SJSA1 (cell line): Measurements from ENCODE around the gene MRTFA. TPM values are rescaled to one million over a fixed set of nuclear protein-coding genes. Genes with fewer than 3 reads are reported as not detected.
A peak's percentile ranks its signal among the peaks of the same experiment; 100 is the strongest.

Experiments used
- DNase-seq, 2 experiments: peaks; one replicate each; pipeline ENCODE4 v3.0.0-alpha.2; 2015 to 2020; ENCODE audit warnings: low spot score in 2 of 2, low read depth in 1 of 2
- H3K27ac ChIP-seq: fragments of 250-450 bp; sonication (Bioruptor Pico); 2 replicates; pipeline ENCODE4 v1.5.1; 2020; ENCODE audit warnings: mild to moderate bottlenecking, moderate library complexity
- H3K27me3 ChIP-seq: fragments of 250-450 bp; sonication (Bioruptor Pico); replicated peaks from 2 replicates; pipeline ENCODE4 v1.5.1; 2020; ENCODE audit warnings: mild to moderate bottlenecking, moderate library complexity
- H3K36me3 ChIP-seq: fragments of 250-450 bp; sonication (Bioruptor Pico); 2 replicates; pipeline ENCODE4 v1.5.1; 2020; ENCODE audit warnings: mild to moderate bottlenecking
- H3K4me1 ChIP-seq: fragments of 250-450 bp; sonication (Bioruptor Pico); replicated peaks from 2 replicates; pipeline ENCODE4 v1.6.1; 2021; ENCODE audit warnings: mild to moderate bottlenecking
- H3K4me3 ChIP-seq: fragments of 250-450 bp; sonication (Bioruptor Pico); 2 replicates; pipeline ENCODE4 v1.5.1; 2020; ENCODE audit warnings: mild to moderate bottlenecking
- H3K9me3 ChIP-seq: fragments of 250-450 bp; sonication (Bioruptor Pico); replicated peaks from 2 replicates; pipeline ENCODE4 v1.5.1; 2020; ENCODE audit warnings: mild to moderate bottlenecking
- total RNA-seq: library from RNA; depleted of rRNA; stranded (reverse); fragments of >200 nt; shearing (Covaris generic); gene quantifications from 2 replicates; pipeline ENCODE4 v1.2.3, GENCODE V29; 2014

The MRTFA gene
- total RNA-seq, 1 experiment from 2014 or later, result 27.8 TPM

DNA sequence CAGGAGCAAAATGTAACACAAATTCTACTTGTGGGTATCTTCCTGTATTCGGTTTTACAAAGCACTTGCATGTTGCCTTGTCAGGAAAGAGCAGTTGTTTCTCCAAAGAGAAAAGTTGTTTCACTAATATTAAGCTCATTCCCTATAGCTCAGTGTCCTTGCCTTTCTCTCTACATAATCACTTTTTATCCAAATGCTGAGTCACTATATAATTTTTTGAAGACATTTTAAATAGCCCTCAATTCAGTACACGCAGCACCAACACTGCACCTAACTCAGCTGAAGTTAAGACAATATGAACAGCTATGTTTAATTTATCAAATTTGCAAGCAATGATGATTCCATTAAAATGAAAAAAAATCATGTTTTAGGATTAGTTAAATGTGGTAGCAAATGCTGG, 14.5 kb upstream of the MRTFA start:
- Histone ChIP-seq H3K27ac (peak overlapping the region; percentile 95), H3K4me3 (peak overlapping the region; percentile 53)
- DNase-seq, result no peak

DNA sequence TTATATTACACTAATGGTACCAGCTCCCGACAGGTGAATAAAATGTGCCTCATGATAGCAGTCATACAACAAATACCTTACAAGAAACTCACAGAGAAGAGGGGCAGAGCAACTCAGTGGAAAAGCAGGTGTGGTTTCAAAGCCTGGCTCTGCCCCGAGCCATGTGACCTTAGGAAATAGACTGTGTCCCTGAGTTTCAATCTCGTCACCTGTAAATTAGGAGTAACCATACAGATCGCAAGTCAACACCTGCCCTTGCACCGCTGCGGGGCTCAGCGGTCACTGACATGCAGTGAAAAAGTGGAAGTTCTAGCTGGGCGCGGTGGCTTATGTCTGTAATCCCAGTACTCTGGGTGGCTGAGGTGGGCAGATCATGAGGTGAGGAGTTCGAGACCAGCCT, 11.9 kb upstream of the MRTFA start:
- H3K27ac ChIP-seq, result no peak overlapping the region
- DNase-seq, result no peak
- no peaks in the 10 kb centered on the region for H3K36me3 ChIP-seq

More for the DNA sequence above, 14.5 kb upstream of the MRTFA start:
- Histone ChIP-seq H3K9me3 (no peaks in the 10 kb centered on the region), H3K4me1 (peaks cover 17% of the 10 kb centered on the region), H3K36me3 (no peaks in the 10 kb centered on the region), H3K27me3 (no peaks in the 10 kb centered on the region)

GRCh38 chr22:40645579-40646197, 9.2 kb upstream of the MRTFA start:
- no peaks in the 10 kb centered on the region for H3K27me3 ChIP-seq
- no peak overlapping the region for H3K27ac ChIP-seq
- H3K36me3 ChIP-seq, result no peaks in the 10 kb centered on the region
- H3K9me3 ChIP-seq, result no peaks in the 10 kb centered on the region
- H3K4me3 ChIP-seq, result no peak overlapping the region
- no peak for DNase-seq
- H3K4me1 ChIP-seq, result peaks cover 3% of the 10 kb centered on the region; the same call in 1 of the 2 replicates

More for the DNA sequence above, 11.9 kb upstream of the MRTFA start:
- Histone ChIP-seq H3K27me3 (no peaks in the 10 kb centered on the region), H3K9me3 (no peaks in the 10 kb centered on the region), H3K4me1 (peaks cover 19% of the 10 kb centered on the region), H3K4me3 (no peak overlapping the region)

GRCh38 chr22:40642316-40642715, 5.8 kb upstream of the MRTFA start:
- Histone ChIP-seq H3K4me3 (no peak overlapping the region), H3K4me1 (peaks cover 7% of the 10 kb centered on the region), H3K27ac (no peak overlapping the region), H3K36me3 (no peaks in the 10 kb centered on the region), H3K9me3 (no peaks in the 10 kb centered on the region), H3K27me3 (no peaks in the 10 kb centered on the region)
- no peak for DNase-seq

DNA sequence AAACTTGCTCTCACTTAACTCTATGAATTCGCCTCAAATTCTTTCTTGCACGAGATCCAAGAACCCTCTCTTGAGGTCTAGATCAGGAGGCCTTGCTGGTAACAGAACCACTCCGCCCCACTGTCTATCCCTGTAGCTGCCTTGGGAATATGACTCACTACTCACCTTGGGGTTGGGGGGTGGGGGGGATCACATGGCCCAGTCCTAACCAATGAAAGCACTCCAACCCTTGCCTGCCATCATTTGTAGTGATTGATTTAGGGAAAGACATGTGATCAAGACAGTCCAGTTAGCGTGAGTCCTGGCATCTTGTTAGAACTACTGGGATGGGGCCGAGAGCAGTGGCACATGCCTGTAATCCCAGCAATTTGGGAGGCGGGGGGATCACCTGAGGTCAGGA, 4.8 kb upstream of the MRTFA start:
- Histone ChIP-seq H3K4me3 (no peak overlapping the region), H3K4me1 (peaks cover 10% of the 10 kb centered on the region), H3K9me3 (no peaks in the 10 kb centered on the region), H3K27ac (no peak overlapping the region), H3K36me3 (peaks cover 2% of the 10 kb centered on the region), H3K27me3 (no peaks in the 10 kb centered on the region)
- DNase-seq, result no peak

- Histone ChIP-seq H3K27ac (no peak overlapping the region), H3K4me3 (no peak overlapping the region), H3K27me3 (no peaks in the 10 kb centered on the region), H3K9me3 (no peaks in the 10 kb centered on the region), H3K36me3 (peaks cover 8% of the 10 kb centered on the region), H3K4me1 (peaks cover 13% of the 10 kb centered on the region)
- DNase-seq, result no peak
Observed at GRCh38 chr22:40638261-40638660, 1.7 kb upstream of the MRTFA start.

- peaks cover 13% of the 10 kb centered on the region for H3K4me1 ChIP-seq
- peak overlapping the region; percentile 62 for H3K27ac ChIP-seq
- no peak for DNase-seq
- no peaks in the 10 kb centered on the region for H3K27me3 ChIP-seq
- H3K4me3 ChIP-seq, result peak overlapping the region; percentile 92
- H3K36me3 ChIP-seq, result peaks cover 8% of the 10 kb centered on the region
- H3K9me3 ChIP-seq, result no peaks in the 10 kb centered on the region
Observed at GRCh38 chr22:40637183-40638150, 948 bp upstream of the MRTFA start.

- DNase-seq, result no peak
- H3K36me3 ChIP-seq, result peaks cover 8% of the 10 kb centered on the region
Observed at GRCh38 chr22:40635940-40636379, 559 bp downstream of the MRTFA start.

DNA sequence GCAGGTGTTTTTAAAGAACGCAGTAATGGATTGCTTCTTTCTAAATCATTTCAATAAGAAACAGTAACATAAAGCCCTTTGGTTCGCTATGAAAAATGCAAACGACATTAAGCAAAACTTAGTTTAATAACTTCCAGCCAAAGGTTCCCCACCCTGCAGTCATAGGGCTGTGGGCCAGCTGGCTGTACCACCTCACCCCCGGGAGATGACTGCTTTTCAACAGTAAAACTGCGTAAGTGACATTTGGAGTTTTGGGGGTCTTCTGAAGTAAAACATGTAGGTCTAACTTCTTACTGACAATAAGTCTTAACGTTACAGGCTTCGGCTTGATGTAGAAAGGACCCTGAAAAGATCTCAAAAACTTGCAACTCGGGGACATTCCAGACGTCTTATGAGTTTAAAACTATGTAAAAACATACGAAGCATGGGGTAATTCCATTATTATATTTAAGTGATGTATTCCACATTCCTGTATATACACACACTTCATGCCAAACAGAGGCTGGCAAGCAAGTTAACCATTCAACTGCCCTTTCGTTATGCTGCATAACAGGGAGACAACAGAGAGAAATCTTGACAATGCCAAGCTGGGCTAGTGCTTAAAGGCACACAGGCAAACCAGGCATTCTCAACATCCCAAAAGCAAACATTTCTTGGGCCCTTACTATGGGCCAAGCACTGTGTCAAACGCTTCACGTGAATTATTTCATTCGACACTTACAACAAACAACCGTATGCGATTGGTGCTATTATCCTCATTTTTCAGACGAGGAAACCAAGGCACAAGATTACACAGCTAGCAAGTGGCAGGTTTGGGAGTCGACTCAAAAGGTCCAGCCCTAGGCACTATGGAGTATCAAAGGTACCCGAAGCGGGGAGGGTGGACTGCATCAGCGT, 1.2 kb downstream of the MRTFA start:
- no peak for DNase-seq
- Histone ChIP-seq H3K27ac (no peak overlapping the region), H3K4me1 (peaks cover 13% of the 10 kb centered on the region), H3K36me3 (peaks cover 8% of the 10 kb centered on the region), H3K9me3 (no peaks in the 10 kb centered on the region), H3K27me3 (no peaks in the 10 kb centered on the region), H3K4me3 (peak overlapping the region; percentile 92)

More at GRCh38 chr22:40635940-40636379, 559 bp downstream of the MRTFA start:
- H3K4me1 ChIP-seq, result peaks cover 13% of the 10 kb centered on the region
- H3K27me3 ChIP-seq, result no peaks in the 10 kb centered on the region
- H3K27ac ChIP-seq, result peak overlapping the region; percentile 61
- H3K4me3 ChIP-seq, result peak overlapping the region; percentile 92
- H3K9me3 ChIP-seq, result no peaks in the 10 kb centered on the region

GRCh38 chr22:40634119-40634903, 2.2 kb downstream of the MRTFA start:
- Histone ChIP-seq H3K36me3 (peaks cover 8% of the 10 kb centered on the region), H3K9me3 (no peaks in the 10 kb centered on the region), H3K27ac (no peak overlapping the region), H3K4me3 (no peak overlapping the region), H3K4me1 (peaks cover 13% of the 10 kb centered on the region), H3K27me3 (no peaks in the 10 kb centered on the region)
- no peak for DNase-seq

GRCh38 chr22:40633036-40633435, 3.5 kb downstream of the MRTFA start:
- Histone ChIP-seq H3K4me3 (no peak overlapping the region), H3K27me3 (no peaks in the 10 kb centered on the region), H3K36me3 (peaks cover 8% of the 10 kb centered on the region), H3K27ac (no peak overlapping the region), H3K9me3 (no peaks in the 10 kb centered on the region), H3K4me1 (peaks cover 13% of the 10 kb centered on the region)
- DNase-seq, result no peak

DNA sequence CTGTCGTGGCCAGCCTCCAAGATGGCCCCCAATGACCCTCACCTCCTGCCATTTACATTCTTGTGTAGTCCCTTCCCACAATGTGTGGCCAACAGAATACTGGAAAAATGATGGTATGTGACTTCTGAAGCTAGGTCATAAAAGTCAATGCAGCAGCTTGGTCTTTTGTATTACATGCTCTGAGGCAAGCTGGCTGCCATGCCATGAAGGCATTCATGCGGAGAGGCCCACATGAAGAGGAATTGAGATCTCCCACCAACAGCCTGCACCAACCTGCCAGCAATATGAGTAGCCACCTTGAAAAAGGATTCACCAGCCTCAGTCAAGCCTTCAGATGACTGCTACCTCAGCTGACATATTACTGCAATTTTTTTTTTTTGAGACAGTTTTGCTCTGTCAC, 4.6 kb downstream of the MRTFA start:
- no peak overlapping the region for H3K27ac ChIP-seq
- no peak for DNase-seq
- no peaks in the 10 kb centered on the region for H3K27me3 ChIP-seq
- H3K4me3 ChIP-seq, result no peak overlapping the region
- H3K4me1 ChIP-seq, result peaks cover 11% of the 10 kb centered on the region
- H3K9me3 ChIP-seq, result no peaks in the 10 kb centered on the region
- H3K36me3 ChIP-seq, result peaks cover 8% of the 10 kb centered on the region
